Keratinocyte (primary cell): ENCODE data around the gene MICAL3.

Experiments
- EZH2 ChIP-seq: IDR thresholded peaks from one replicate; pipeline ENCODE4 v1.6.1; 2012; ENCODE audit warnings: inconsistent platforms, mild to moderate bottlenecking, low read length, moderate library complexity
- TF ChIP-seq, protein P1 (sequence below), 3 experiments: IDR thresholded peaks in 1 of 3; conservative IDR thresholded peaks in 1 of 3; optimal IDR thresholded peaks in 1 of 3; 2 replicates in 2 of 3; 3 replicates in 1 of 3; pipeline versions ENCODE3 to v1.5.1; 2011; ENCODE audit warnings: low read length in 3 of 3, mild to moderate bottlenecking in 3 of 3, moderate library complexity in 2 of 3, control low read depth in 1 of 3, inconsistent platforms in 1 of 3; ENCODE audit not compliant: insufficient read depth in 2 of 3; ENCODE audit errors: extremely low read depth in 1 of 3

DNA sequence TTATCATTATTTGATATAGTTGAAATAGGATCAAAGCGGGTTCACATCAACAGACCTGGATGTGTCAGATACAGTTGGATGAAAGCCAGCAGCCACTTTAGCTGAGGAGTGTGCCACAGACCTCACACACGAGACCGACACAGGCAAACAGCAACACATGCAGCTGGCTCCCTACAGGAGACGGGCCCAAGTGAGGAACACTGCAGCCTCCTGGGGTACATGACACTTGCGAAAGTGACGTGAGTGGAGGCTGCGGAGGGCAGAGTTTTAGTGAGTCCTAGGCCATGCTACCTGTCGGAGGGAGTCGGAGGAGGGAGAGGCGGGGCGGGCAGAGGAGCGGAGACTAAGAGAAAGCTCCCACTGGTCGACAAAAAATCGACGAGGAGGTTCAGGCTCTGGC lies 149.2 kb downstream of the MICAL3 start:
- TF ChIP-seq EZH2, result no peak
- TF ChIP-seq, protein P1, sequence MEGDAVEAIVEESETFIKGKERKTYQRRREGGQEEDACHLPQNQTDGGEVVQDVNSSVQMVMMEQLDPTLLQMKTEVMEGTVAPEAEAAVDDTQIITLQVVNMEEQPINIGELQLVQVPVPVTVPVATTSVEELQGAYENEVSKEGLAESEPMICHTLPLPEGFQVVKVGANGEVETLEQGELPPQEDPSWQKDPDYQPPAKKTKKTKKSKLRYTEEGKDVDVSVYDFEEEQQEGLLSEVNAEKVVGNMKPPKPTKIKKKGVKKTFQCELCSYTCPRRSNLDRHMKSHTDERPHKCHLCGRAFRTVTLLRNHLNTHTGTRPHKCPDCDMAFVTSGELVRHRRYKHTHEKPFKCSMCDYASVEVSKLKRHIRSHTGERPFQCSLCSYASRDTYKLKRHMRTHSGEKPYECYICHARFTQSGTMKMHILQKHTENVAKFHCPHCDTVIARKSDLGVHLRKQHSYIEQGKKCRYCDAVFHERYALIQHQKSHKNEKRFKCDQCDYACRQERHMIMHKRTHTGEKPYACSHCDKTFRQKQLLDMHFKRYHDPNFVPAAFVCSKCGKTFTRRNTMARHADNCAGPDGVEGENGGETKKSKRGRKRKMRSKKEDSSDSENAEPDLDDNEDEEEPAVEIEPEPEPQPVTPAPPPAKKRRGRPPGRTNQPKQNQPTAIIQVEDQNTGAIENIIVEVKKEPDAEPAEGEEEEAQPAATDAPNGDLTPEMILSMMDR (optimal IDR thresholded peaks at IDR 0.05 in 1 of 3, IDR thresholded peaks at IDR 0.05 in 1 of 3, conservative IDR thresholded peaks at IDR 0.05 in 1 of 3; ENCODE audit: extremely low read depth in 1 of 3, insufficient read depth in 2 of 3, low read length in 3 of 3), result no peak
